DOHH2 (cell line): ENCODE results near the gene ADTRP.

Experiments
- CTCF ChIP-seq: fragments of 200-600 bp; sonication (generic); IDR thresholded peaks from one replicate; pipeline ENCODE4 v1.5.1; 2014; ENCODE audit warnings: antibody characterized with exemption, mild to moderate bottlenecking, low read depth, low read length; ENCODE audit not compliant: poor library complexity, severe bottlenecking
- EZH2phosphoT487 ChIP-seq: fragments of 200-600 bp; sonication (generic); IDR thresholded peaks from 2 replicates; pipeline ENCODE4 v1.6.1; 2017; ENCODE audit warnings: borderline replicate concordance, mild to moderate bottlenecking, antibody characterized with exemption, low read length, moderate library complexity, mixed read lengths

DNA sequence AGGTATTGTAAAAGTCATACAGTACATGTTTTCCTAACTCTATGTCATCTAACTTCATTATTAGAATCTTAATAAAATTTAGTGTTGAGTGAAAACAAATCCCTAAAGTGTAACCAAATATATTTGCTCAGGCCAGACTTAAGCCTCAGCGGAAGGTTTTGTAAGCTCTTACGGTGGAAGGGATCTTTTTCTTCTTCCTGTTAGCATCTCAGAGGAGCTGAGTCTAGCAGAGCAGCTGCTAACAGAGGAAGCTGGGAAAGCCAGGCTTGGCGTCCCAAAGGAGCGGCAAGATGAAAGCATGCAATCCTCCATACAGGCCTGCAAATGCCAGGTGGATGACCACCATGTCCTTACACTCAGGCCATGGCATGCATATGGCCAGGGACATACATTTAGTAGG is 72.4 kb downstream of the ADTRP start:
- TF ChIP-seq CTCF (no peak), EZH2phosphoT487 (no peak)
